GM12878 (cell line): ENCODE measurements around the gene OLFML2A. TPM values are rescaled to one million over a fixed set of nuclear protein-coding genes. Genes with fewer than 3 reads are reported as not detected.

Experiments used
- ATAC-seq: fragments of 200-7000 bp; cut with Tn5 transposase; 3 replicates; pipeline ENCODE4 v1.9.1; 2020; ENCODE audit warnings: mild to moderate bottlenecking, moderate library complexity
- BruUV-seq: library from RNA; stranded (reverse); fragments of 400-500 nt; replicated peaks from 2 replicates; lab custom pipeline; 2021; lab: Mats Ljungman, UMichigan
- CTCF ChIA-PET: fragments of 300-600 bp; sonication (Branson Sonifier 250); formaldehyde crosslinking; extraction: SDS; loops from one replicate; lab custom pipeline; 2021; ENCODE audit warnings: inconsistent platforms; lab: Yijun Ruan, JAX
- POLR2A ChIA-PET: fragments of 350-600 bp; formaldehyde crosslinking; extraction: SDS; loops from one replicate; lab custom pipeline; 2021; ENCODE audit warnings: inconsistent platforms; lab: Charles Lee
- RAD21 ChIA-PET: fragments of 300-600 bp; sonication (Branson Sonifier 250); formaldehyde crosslinking; loops from one replicate; lab custom pipeline; 2023; ENCODE audit warnings: antibody characterized with exemption; ENCODE audit not compliant: unreplicated experiment; lab: Charles Lee
- SMC1A ChIA-PET: fragments of 300-600 bp; sonication (Branson Sonifier 250); formaldehyde crosslinking; loops from one replicate; lab custom pipeline; 2023; ENCODE audit not compliant: unreplicated experiment, uncharacterized antibody; lab: Charles Lee
- DNase-seq: peaks from one replicate; pipeline ENCODE4 v3.0.0-alpha.2; 2011; ENCODE audit warnings: low read depth, low spot score
- FAIRE-seq: peaks from 3 replicates; lab custom pipeline; 2011; peaks lifted over from hg19 to GRCh38; lab: Jason Lieb, UNC
- H2AFZ ChIP-seq: 2 replicates; pipeline ENCODE4 v1.6.0; 2011; ENCODE audit warnings: low read depth, low read length, control low read depth; ENCODE audit not compliant: control insufficient read depth
- H3K27ac ChIP-seq: 2 replicates; pipeline ENCODE4 v1.5.1; 2011; ENCODE audit warnings: control low read depth; ENCODE audit not compliant: control insufficient read depth, insufficient read depth
- H3K27me3 ChIP-seq, 2 experiments: replicated peaks in 1 of 2; 2 replicates each; pipeline versions ENCODE4 v1.6.0 to v1.6.1; 2011; ENCODE audit warnings: low read length in 1 of 2; ENCODE audit not compliant: control insufficient read depth in 2 of 2, insufficient read depth in 2 of 2
- H3K36me3 ChIP-seq, 2 experiments: 2 replicates each; pipeline ENCODE4 v1.5.1; 2011; ENCODE audit warnings: low read length in 1 of 2; ENCODE audit not compliant: control insufficient read depth in 2 of 2, insufficient read depth in 2 of 2
- H3K4me1 ChIP-seq: 2 replicates; pipeline ENCODE4 v1.6.1; 2011; ENCODE audit warnings: mild to moderate bottlenecking, low read length, moderate library complexity, mixed read lengths; ENCODE audit not compliant: control insufficient read depth, insufficient read depth
- H3K4me2 ChIP-seq: 2 replicates; pipeline ENCODE4 v1.6.0; 2011; ENCODE audit warnings: control low read depth; ENCODE audit not compliant: control insufficient read depth, insufficient read depth
- H3K4me3 ChIP-seq: fragments of 200-600 bp; sonication (generic); 2 replicates; pipeline ENCODE4 v1.5.1; 2016
- H3K79me2 ChIP-seq: 2 replicates; pipeline ENCODE4 v1.6.0; 2011; ENCODE audit warnings: low read length; ENCODE audit not compliant: control insufficient read depth, insufficient read depth
- H3K9ac ChIP-seq: 2 replicates; pipeline ENCODE4 v1.8.0; 2011; ENCODE audit warnings: low read length, control low read depth, mixed read lengths; ENCODE audit not compliant: control insufficient read depth, insufficient read depth
- H3K9me3 ChIP-seq: replicated peaks from 3 replicates; pipeline ENCODE4 v1.5.1; 2011; ENCODE audit warnings: mild to moderate bottlenecking, low read length; ENCODE audit not compliant: control insufficient read depth, insufficient read depth
- H4K20me1 ChIP-seq: 2 replicates; pipeline ENCODE4 v1.6.0; 2011; ENCODE audit not compliant: control insufficient read depth, insufficient read depth
- BHLHE40 ChIP-seq, 2 experiments: fragments of 450-650 bp in 1 of 2; IDR thresholded peaks; 2 replicates each; pipeline ENCODE4 v1.6.1; 2011 to 2017; ENCODE audit warnings: low read depth in 2 of 2, borderline replicate concordance in 1 of 2, improper control_type of control experiment in 1 of 2, low read length in 1 of 2, mild to moderate bottlenecking in 1 of 2
- CHD2 ChIP-seq: IDR thresholded peaks from 2 replicates; pipeline ENCODE4 v1.6.1; 2011; ENCODE audit warnings: low read depth, low read length, improper control_type of control experiment, borderline replicate concordance
- HDGF ChIP-seq: fragments of 450-650 bp; IDR thresholded peaks from 2 replicates; pipeline ENCODE4 v1.6.1; 2016; ENCODE audit warnings: antibody characterized with exemption
- IKZF1 ChIP-seq: fragments of 450-650 bp; conservative IDR thresholded peaks from 2 replicates; pipeline ENCODE4 v1.6.1; 2017; ENCODE audit warnings: antibody characterized with exemption, mild to moderate bottlenecking
- KLF5 ChIP-seq: fragments of 450-650 bp; IDR thresholded peaks from 2 replicates; pipeline ENCODE4 v1.6.1; 2014; ENCODE audit warnings: mild to moderate bottlenecking; ENCODE audit not compliant: partially characterized antibody
- MTA2 ChIP-seq: fragments of 450-650 bp; IDR thresholded peaks from 2 replicates; pipeline ENCODE4 v1.6.1; 2016; ENCODE audit warnings: low read depth, mild to moderate bottlenecking, moderate library complexity
- POLR2AphosphoS2 ChIP-seq: IDR thresholded peaks from 2 replicates; pipeline ENCODE4 v1.6.1; 2011; ENCODE audit warnings: low read depth, mild to moderate bottlenecking, low read length, improper control_type of control experiment, moderate library complexity
- RELA ChIP-seq: fragments of 450-650 bp; IDR thresholded peaks from 2 replicates; pipeline ENCODE4 v1.8.0; 2014; ENCODE audit warnings: borderline replicate concordance; ENCODE audit not compliant: partially characterized antibody
- whole genome bisulfite sequencing: methylation state at CpG from one replicate; pipeline ENCODE4 v1.1.6; 2016; ENCODE audit warnings: low lambda C conversion rate; ENCODE audit not compliant: insufficient replicate concordance, insufficient coverage; ENCODE audit errors: missing lambda C conversion rate; 5-methylcytosine and 5-hydroxymethylcytosine counted together
- in situ Hi-C: fragments of 300-500 bp; cut with MboI; formaldehyde crosslinking; loops from 9 replicates; pipeline ENCODE4 v1.14.3; 2018; ENCODE audit warnings: mixed read lengths
- intact Hi-C: fragments of 100-400 bp; cut with micrococcal nuclease; formaldehyde crosslinking; loops from one replicate; pipeline ENCODE4 v1.14.2; 2022; ENCODE audit not compliant: unreplicated experiment
- polyA plus RNA-seq, 11 experiments: library from polyadenylated mRNA; depleted of rRNA in 4 of 11; unstranded in 6 of 11; stranded (reverse) in 5 of 11; fragments of >200 nt; fragmentation: Nextera tagmentation in 4 of 11; fragmentation: Illumina TruSeq in 1 of 11; extraction: Ambion mirVana in 4 of 11; extraction: Trizol in 1 of 11; gene quantifications; 1 replicate in 1 of 11; 2 replicates in 10 of 11; pipeline versions ENCODE4 v1.2.1 to v1.2.3, GENCODE V29; 2011 to 2016; ENCODE audit warnings: inconsistent platforms in 2 of 11, missing spikeins in 2 of 11, low read depth in 1 of 11
- total RNA-seq, 4 experiments: library from RNA; depleted of rRNA in 3 of 4; stranded (reverse); fragments of >200 nt in 3 of 4; fragmentation: Illumina TruSeq in 1 of 4; extraction: Trizol in 1 of 4; gene quantifications; 2 replicates each; pipeline versions ENCODE4 v1.2.1 to v1.2.3, GENCODE V29; 2013 to 2021
- TF ChIP-seq, protein P1 (sequence below): IDR thresholded peaks from 2 replicates; pipeline ENCODE4 v1.6.1; 2012; ENCODE audit warnings: low read depth, low read length, improper control_type of control experiment
- TF ChIP-seq, protein P2 (sequence below): fragments of 450-650 bp; formaldehyde crosslinking; IDR thresholded peaks from 2 replicates; pipeline ENCODE4 v1.5.0; 2022; ENCODE audit warnings: mild to moderate bottlenecking, missing genetic modification characterization
- TF ChIP-seq, protein P3 (sequence below): IDR thresholded peaks from 2 replicates; pipeline ENCODE4 v1.6.1; 2011; ENCODE audit warnings: borderline replicate concordance, low read depth, mild to moderate bottlenecking, moderate library complexity, mixed read lengths, low read length; ENCODE audit not compliant: insufficient read depth; ENCODE audit errors: extremely low read length
- TF ChIP-seq, protein P4 (sequence below): IDR thresholded peaks from 2 replicates; pipeline ENCODE4 v1.6.1; 2012; ENCODE audit warnings: improper control_type of control experiment, low read depth, low read length; ENCODE audit not compliant: insufficient replicate concordance

The OLFML2A gene
- total and polyA plus RNA-seq, 10 of the 15 experiments (the other 5 are each of a cell fraction or from before 2014, with no cell fraction given), result 0.02 to 0.13 (median 0.10) TPM; not detected in 4

DNA sequence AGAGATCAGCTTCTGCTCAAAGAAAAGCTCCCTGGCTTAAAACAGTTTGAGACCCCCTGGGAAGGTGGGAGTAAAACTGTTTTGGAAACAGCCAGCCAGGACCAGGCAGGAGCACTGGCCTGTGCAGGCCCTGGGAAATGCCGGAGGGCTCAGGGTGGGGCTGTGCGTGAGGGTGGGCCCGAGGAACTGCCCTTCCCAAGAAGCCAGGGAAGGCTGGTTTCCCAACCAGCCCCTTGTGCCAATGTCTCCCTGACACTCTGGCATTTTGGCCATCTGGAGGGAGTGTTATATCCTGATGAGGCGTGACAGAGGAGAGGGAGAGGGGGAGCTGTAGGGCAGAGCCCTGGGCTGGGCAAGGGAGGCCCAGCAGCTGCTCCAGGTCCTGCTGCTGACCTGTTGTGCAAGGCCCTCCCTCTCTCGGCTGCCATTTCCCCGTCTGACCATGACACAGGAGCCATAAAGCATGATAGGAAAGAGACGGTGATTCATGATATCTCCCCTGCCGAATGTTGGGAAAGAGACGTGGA lies 16.1 kb downstream of the OLFML2A start:
- Histone ChIP-seq H3K9ac (no peak overlapping the region), H2AFZ (no peak overlapping the region), H3K9me3 (no peaks in the 10 kb centered on the region), H4K20me1 (no peaks in the 10 kb centered on the region), H3K79me2 (no peaks in the 10 kb centered on the region), H3K4me2 (no peak overlapping the region), H3K4me1 (no peaks in the 10 kb centered on the region), H3K27me3 (no peaks in the 10 kb centered on the region; a peak in 1 of 4 replicates), H3K4me3 (no peak overlapping the region), H3K36me3 (no peaks in the 10 kb centered on the region), H3K27ac (no peak overlapping the region)
- POLR2A ChIA-PET, result no interaction called here
- SMC1A ChIA-PET, result interaction anchor here (0.7 to 1.5 kb wide), 4 partner anchors 31 to 577 kb away, joined by 3 to 4 read pairs (median 4); partner anchors contain the start of gene WDR38
- WGBS, result 58% methylated on average over 9 of the region's 9 CpGs
- ATAC-seq (no peak), DNase-seq (no peak), FAIRE-seq (no peak)
- TF ChIP-seq BHLHE40 (IDR thresholded peaks at IDR 0.05; ENCODE audit: borderline replicate concordance in 1 of 2, low read depth in 2 of 2, low read length in 1 of 2) (no peak), POLR2AphosphoS2 (no peak), IKZF1 (no peak), KLF5 (no peak), HDGF (no peak), RELA (no peak), CHD2 (no peak), MTA2 (no peak)
- TF ChIP-seq, protein P1, sequence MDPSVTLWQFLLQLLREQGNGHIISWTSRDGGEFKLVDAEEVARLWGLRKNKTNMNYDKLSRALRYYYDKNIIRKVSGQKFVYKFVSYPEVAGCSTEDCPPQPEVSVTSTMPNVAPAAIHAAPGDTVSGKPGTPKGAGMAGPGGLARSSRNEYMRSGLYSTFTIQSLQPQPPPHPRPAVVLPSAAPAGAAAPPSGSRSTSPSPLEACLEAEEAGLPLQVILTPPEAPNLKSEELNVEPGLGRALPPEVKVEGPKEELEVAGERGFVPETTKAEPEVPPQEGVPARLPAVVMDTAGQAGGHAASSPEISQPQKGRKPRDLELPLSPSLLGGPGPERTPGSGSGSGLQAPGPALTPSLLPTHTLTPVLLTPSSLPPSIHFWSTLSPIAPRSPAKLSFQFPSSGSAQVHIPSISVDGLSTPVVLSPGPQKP, result no peak
- TF ChIP-seq, protein P2, sequence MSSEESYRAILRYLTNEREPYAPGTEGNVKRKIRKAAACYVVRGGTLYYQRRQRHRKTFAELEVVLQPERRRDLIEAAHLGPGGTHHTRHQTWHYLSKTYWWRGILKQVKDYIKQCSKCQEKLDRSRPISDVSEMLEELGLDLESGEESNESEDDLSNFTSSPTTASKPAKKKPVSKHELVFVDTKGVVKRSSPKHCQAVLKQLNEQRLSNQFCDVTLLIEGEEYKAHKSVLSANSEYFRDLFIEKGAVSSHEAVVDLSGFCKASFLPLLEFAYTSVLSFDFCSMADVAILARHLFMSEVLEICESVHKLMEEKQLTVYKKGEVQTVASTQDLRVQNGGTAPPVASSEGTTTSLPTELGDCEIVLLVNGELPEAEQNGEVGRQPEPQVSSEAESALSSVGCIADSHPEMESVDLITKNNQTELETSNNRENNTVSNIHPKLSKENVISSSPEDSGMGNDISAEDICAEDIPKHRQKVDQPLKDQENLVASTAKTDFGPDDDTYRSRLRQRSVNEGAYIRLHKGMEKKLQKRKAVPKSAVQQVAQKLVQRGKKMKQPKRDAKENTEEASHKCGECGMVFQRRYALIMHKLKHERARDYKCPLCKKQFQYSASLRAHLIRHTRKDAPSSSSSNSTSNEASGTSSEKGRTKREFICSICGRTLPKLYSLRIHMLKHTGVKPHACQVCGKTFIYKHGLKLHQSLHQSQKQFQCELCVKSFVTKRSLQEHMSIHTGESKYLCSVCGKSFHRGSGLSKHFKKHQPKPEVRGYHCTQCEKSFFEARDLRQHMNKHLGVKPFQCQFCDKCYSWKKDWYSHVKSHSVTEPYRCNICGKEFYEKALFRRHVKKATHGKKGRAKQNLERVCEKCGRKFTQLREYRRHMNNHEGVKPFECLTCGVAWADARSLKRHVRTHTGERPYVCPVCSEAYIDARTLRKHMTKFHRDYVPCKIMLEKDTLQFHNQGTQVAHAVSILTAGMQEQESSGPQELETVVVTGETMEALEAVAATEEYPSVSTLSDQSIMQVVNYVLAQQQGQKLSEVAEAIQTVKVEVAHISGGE, result no peak
- TF ChIP-seq, protein P3, sequence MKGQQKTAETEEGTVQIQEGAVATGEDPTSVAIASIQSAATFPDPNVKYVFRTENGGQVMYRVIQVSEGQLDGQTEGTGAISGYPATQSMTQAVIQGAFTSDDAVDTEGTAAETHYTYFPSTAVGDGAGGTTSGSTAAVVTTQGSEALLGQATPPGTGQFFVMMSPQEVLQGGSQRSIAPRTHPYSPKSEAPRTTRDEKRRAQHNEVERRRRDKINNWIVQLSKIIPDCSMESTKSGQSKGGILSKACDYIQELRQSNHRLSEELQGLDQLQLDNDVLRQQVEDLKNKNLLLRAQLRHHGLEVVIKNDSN, result no peak
- TF ChIP-seq, protein P4, sequence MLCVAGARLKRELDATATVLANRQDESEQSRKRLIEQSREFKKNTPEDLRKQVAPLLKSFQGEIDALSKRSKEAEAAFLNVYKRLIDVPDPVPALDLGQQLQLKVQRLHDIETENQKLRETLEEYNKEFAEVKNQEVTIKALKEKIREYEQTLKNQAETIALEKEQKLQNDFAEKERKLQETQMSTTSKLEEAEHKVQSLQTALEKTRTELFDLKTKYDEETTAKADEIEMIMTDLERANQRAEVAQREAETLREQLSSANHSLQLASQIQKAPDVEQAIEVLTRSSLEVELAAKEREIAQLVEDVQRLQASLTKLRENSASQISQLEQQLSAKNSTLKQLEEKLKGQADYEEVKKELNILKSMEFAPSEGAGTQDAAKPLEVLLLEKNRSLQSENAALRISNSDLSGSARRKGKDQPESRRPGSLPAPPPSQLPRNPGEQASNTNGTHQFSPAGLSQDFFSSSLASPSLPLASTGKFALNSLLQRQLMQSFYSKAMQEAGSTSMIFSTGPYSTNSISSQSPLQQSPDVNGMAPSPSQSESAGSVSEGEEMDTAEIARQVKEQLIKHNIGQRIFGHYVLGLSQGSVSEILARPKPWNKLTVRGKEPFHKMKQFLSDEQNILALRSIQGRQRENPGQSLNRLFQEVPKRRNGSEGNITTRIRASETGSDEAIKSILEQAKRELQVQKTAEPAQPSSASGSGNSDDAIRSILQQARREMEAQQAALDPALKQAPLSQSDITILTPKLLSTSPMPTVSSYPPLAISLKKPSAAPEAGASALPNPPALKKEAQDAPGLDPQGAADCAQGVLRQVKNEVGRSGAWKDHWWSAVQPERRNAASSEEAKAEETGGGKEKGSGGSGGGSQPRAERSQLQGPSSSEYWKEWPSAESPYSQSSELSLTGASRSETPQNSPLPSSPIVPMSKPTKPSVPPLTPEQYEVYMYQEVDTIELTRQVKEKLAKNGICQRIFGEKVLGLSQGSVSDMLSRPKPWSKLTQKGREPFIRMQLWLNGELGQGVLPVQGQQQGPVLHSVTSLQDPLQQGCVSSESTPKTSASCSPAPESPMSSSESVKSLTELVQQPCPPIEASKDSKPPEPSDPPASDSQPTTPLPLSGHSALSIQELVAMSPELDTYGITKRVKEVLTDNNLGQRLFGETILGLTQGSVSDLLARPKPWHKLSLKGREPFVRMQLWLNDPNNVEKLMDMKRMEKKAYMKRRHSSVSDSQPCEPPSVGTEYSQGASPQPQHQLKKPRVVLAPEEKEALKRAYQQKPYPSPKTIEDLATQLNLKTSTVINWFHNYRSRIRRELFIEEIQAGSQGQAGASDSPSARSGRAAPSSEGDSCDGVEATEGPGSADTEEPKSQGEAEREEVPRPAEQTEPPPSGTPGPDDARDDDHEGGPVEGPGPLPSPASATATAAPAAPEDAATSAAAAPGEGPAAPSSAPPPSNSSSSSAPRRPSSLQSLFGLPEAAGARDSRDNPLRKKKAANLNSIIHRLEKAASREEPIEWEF, result no peak
- BruUV-seq, result no TSS peak
- RAD21 ChIA-PET, result no interaction called here
- intact Hi-C loops (no loop called here), in situ Hi-C loops (no loop called here)
- CTCF ChIA-PET, result interaction anchor here (0.9 to 2.0 kb wide), 2 partner anchors 43 to 59 kb away, joined by 3 to 14 read pairs; partner anchors contain the start of gene WDR38
